GM18505 (cell line): Measurements from ENCODE around the gene EPHA4.

Experiments
- ATAC-seq: cut with Tn5 transposase; IDR thresholded peaks from one replicate; pipeline ENCODE4 v1.9.1; 2021; ENCODE audit not compliant: unreplicated experiment
- POLR2A ChIP-seq: IDR thresholded peaks from 4 replicates; pipeline ENCODE4 v1.6.1; 2011; ENCODE audit warnings: borderline replicate concordance; ENCODE audit not compliant: insufficient read depth, insufficient read length; ENCODE audit errors: extremely low read depth

Gene EPHA4

DNA sequence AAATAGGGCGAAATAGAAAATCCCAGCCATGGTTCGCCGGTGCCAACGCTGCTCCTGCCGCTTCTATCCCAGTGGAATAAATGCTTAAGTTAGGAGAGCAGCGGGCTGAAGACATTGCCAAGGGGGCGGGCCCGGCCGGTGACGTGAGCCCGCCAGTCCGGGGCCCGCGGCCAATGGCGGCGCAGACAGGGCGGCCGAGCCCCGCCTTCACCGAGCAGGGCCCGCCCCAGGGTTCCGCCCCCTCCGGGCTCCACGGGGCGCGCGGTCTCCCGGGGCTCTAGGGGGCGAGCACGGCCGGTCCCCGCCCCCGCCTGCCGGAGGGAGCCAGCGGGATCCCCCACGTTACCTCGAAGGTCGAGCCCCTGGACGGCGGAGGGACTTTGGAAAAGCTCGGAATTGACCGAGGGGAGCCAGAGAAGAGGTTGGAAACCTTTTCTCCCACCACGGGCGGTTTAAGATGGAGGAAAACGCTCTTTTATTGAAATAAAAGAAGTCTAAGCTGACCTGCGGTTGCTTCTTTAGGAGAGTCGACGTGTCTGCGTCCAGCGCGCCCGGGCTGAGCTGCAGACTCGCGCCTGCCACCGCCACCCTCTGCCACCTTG is at the start of gene EPHA4:
Gene EPHA4, minus strand, starts transcription at position 86 of the 602 bp plus-strand sequence. Its CDS starts 56 bp downstream, at position 30.
- ATAC-seq: peak; percentile 91
- no peak for TF ChIP-seq POLR2A

DNA sequence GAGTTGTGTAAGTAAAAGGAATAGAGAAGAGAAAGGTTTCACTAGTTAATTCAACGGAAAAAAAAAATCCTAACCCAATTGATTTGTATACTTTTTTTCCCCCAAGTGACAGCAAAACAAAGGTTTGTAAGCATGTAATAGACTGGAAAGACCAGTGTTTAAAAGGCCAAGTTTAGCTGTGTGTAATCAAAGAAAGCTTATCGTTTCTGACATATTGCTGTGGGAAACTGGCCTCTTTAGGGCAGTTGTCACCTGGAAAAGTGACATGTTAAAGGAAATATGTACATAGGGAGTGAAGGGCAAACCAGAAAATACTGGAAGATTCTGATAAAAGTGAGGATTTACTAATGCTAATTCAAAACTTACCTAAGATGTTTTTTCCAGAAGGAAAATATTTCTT is 45.9 kb upstream of the EPHA4 start:
- no peak for ATAC-seq
- no peak for TF ChIP-seq POLR2A

DNA sequence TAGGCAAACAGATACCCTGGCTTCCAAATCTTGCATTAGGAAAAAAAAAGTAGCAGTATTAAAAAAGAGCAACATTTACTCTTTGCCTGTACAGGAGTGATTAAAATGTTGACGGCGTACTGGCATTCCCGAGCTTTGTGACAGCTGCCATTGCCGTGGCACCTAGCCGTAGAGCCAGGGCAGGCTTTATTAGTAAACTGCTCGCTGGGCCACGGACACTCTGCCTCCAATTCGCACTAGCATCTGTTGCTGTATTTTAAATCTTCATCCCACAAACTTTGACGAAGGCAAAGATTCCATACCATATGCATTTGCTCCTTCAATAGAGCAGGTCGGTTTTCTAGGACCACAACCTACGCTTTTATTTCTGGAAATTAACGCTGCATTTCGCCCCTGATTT is 44.5 kb upstream of the EPHA4 start:
- no peak for TF ChIP-seq POLR2A
- ATAC-seq: no peak

DNA sequence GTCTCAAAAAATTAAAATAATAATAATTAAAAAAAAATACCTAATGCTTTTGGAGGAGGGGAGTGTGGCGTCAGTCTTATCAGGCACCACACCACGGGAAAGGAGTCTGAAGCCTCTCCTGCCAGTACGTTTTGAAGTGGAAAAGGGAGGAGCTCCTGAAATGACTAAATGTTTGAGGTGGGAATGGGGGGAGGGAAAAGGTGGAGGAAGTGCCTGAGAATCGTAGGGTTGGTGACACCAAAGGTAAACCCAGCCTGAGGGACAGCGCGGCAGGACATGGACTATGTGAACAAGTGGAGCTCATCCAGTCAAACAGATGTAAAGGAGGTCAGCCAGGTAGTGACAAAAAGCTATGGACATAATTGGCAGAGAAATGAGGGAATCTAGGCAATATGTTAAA is 42.2 kb upstream of the EPHA4 start:
- TF ChIP-seq POLR2A: no peak
- ATAC-seq: no peak

- no peak for ATAC-seq
- no peak for TF ChIP-seq POLR2A
Observed at GRCh38 chr2:221612800-221613199, 40.7 kb upstream of the EPHA4 start.

GRCh38 chr2:221612161-221612560 is 40.1 kb upstream of the EPHA4 start:
- ATAC-seq: no peak
- no peak for TF ChIP-seq POLR2A

GRCh38 chr2:221610675-221611074 is 38.6 kb upstream of the EPHA4 start:
- TF ChIP-seq POLR2A: no peak
- ATAC-seq: no peak

DNA sequence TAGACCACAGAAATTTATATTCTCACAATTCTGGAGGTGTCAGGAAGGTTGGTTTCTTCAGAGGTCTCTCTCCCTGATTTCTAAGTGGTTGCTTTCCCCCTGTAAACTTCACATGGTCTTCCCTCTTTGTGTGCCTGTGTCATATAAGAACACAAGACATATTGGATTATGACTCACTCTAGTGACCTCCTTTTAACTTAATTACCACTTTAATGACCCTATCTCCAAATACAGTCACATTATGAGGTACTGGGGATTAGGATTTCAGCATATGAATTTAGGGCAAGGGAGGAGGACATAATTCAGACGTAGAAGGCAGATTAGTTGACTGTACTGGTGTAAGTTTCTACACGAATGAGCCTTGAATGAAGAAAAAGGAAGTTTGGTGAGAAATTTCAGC is 38.2 kb upstream of the EPHA4 start:
- no peak for ATAC-seq
- no peak for TF ChIP-seq POLR2A

- no peak for ATAC-seq
- TF ChIP-seq POLR2A: no peak
Observed at GRCh38 chr2:221608442-221608841, 36.3 kb upstream of the EPHA4 start.

GRCh38 chr2:221606424-221606823 is 34.3 kb upstream of the EPHA4 start:
- TF ChIP-seq POLR2A: no peak
- ATAC-seq: no peak

DNA sequence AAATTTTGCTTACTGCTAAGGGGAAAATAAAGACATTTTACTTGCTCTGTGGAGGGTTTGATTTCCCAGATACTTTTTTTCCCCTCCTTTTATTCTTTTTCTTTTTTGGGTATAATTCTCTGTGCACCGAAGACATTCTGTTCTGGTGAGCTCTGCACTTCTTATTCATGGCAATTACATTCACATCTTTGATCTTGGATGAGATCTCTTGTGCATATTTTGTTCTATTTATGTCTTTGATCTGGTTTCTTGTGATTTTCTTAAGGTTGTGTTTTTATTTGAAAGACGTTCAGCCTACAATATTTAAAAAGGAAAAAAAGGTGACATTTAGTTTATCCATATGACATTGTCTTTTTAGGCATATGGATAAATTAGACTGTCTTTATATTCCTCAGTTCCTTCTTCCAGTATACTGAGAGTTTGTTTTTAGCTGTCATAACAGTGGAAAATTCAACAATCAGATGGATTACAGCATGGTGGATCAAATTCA is 33.7 kb upstream of the EPHA4 start:
- no peak for TF ChIP-seq POLR2A
- ATAC-seq: no peak

GRCh38 chr2:221602938-221603337 is 30.8 kb upstream of the EPHA4 start:
- no peak for ATAC-seq
- no peak for TF ChIP-seq POLR2A

GRCh38 chr2:221601376-221601775 is 29.3 kb upstream of the EPHA4 start:
- TF ChIP-seq POLR2A: no peak
- no peak for ATAC-seq

DNA sequence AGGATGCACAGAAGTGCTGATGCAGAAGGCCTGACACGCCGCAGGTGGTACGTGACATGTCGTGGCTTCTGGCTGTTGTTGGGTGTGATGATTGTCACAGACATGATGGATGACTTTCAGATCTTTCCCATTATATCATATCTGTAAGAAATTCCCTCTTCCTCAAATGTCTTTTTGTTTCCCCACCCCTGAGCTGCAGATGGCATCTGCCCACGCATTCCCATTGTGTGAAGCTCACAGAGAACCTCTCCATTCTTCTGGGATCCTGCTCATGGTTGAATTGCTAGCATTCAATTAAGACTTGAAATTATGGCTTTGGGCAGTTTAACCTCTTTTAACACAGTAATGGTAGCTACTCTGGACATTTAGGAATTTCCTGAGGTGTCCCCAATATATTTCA is 28.3 kb upstream of the EPHA4 start:
- no peak for ATAC-seq
- TF ChIP-seq POLR2A: no peak

- TF ChIP-seq POLR2A: no peak
- no peak for ATAC-seq
Observed at GRCh38 chr2:221596192-221596591, 24.1 kb upstream of the EPHA4 start.
